Liver (tissue), 9 donors: Measurements from ENCODE around the gene SELENBP1. TPM values are rescaled to one million over a fixed set of nuclear protein-coding genes. Genes with fewer than 3 reads are reported as not detected.

Experiments used
- DNase-seq: peaks from one replicate; pipeline ENCODE4 v3.0.0-alpha.2; 2017; ENCODE audit warnings: low spot score
- H3K27ac ChIP-seq, 2 donors: one replicate each; pipeline ENCODE4 v1.7.0; 2013; ENCODE audit warnings: inconsistent platforms in 2 of 2, low read length in 2 of 2, control low read depth in 1 of 2, low read depth in 1 of 2, mild to moderate bottlenecking in 1 of 2
- H3K27me3 ChIP-seq, 4 donors: one replicate each; pipeline versions ENCODE4 v1.6.1 to v1.7.0; 2013; ENCODE audit warnings: low read length in 3 of 4, inconsistent platforms in 1 of 4, mild to moderate bottlenecking in 1 of 4, moderate library complexity in 1 of 4; ENCODE audit not compliant: control insufficient read depth in 4 of 4, insufficient read depth in 4 of 4
- H3K36me3 ChIP-seq, 4 donors: one replicate each; pipeline versions ENCODE4 v1.6.1 to v1.7.0; 2013; ENCODE audit warnings: low read length in 3 of 4, mild to moderate bottlenecking in 3 of 4, low read depth in 1 of 4, moderate library complexity in 1 of 4; ENCODE audit not compliant: control insufficient read depth in 4 of 4, insufficient read depth in 3 of 4
- H3K4me1 ChIP-seq, 4 donors: one replicate each; pipeline versions ENCODE4 v1.6.1 to v1.7.0; 2013; ENCODE audit warnings: low read length in 3 of 4, mild to moderate bottlenecking in 3 of 4, moderate library complexity in 1 of 4; ENCODE audit not compliant: control insufficient read depth in 4 of 4, insufficient read depth in 4 of 4
- H3K4me3 ChIP-seq, 3 donors: one replicate each; pipeline versions ENCODE4 v1.6.1 to v1.7.0; 2013; ENCODE audit warnings: low read length in 3 of 3, control low read depth in 1 of 3, low read depth in 1 of 3, mild to moderate bottlenecking in 1 of 3
- H3K9ac ChIP-seq, 2 donors: one replicate each; pipeline ENCODE4 v1.7.0; 2013; ENCODE audit warnings: low read length in 2 of 2, mild to moderate bottlenecking in 2 of 2, moderate library complexity in 2 of 2, control low read depth in 1 of 2, low read depth in 1 of 2
- H3K9me3 ChIP-seq, 4 donors: one replicate each; pipeline versions ENCODE4 v1.6.1 to v1.7.0; 2013; ENCODE audit warnings: low read length in 3 of 4; ENCODE audit not compliant: control insufficient read depth in 4 of 4
- FOXA1 ChIP-seq: IDR thresholded peaks from 2 replicates; pipeline ENCODE4 v1.6.1; 2016; ENCODE audit warnings: antibody characterized with exemption
- FOXA2 ChIP-seq: IDR thresholded peaks from 2 replicates; pipeline ENCODE4 v1.6.1; 2016; ENCODE audit warnings: antibody characterized with exemption
- HNF4G ChIP-seq: IDR thresholded peaks from 2 replicates; pipeline ENCODE4 v1.6.1; 2016; ENCODE audit warnings: antibody characterized with exemption
- NR2F2 ChIP-seq: IDR thresholded peaks from 2 replicates; pipeline ENCODE4 v1.6.1; 2016; ENCODE audit warnings: antibody characterized with exemption
- RAD21 ChIP-seq, 2 donors: IDR thresholded peaks; 2 replicates each; pipeline ENCODE4 v1.6.1; 2016; ENCODE audit warnings: antibody characterized with exemption in 2 of 2, mild to moderate bottlenecking in 2 of 2
- SP1 ChIP-seq: IDR thresholded peaks from 2 replicates; pipeline ENCODE4 v1.6.1; 2018; ENCODE audit warnings: antibody characterized with exemption, mild to moderate bottlenecking
- YY1 ChIP-seq: IDR thresholded peaks from 2 replicates; pipeline ENCODE4 v1.6.1; 2016; ENCODE audit warnings: antibody characterized with exemption, mild to moderate bottlenecking
- ZBTB33 ChIP-seq: IDR thresholded peaks from 2 replicates; pipeline ENCODE4 v1.6.1; 2016; ENCODE audit warnings: antibody characterized with exemption
- WGBS: extraction: QIAGEN DNeasy Blood & Tissue Kit; methylation state at CpG from one replicate; pipeline ENCODE4 v1.1.7; 2013; 5-methylcytosine and 5-hydroxymethylcytosine counted together
- polyA plus RNA-seq, 2 donors: library from polyadenylated mRNA; stranded (reverse) in 1 of 2; unstranded in 1 of 2; fragments of 200-250 nt in 1 of 2; fragments of >200 nt in 1 of 2; fragmentation: Nextera tagmentation in 1 of 2; extraction: Ambion mirVana in 1 of 2; gene quantifications; one replicate each; pipeline versions ENCODE4 v1.2.1 to v1.2.3, GENCODE V29; 2013 to 2015
- total RNA-seq, 2 donors: library from RNA; depleted of rRNA; stranded (reverse); fragments of >200 nt; gene quantifications; one replicate each; pipeline ENCODE4 v1.2.3, GENCODE V29; 2014
- donor health status: healthy.
- donor health status: healthy.
- donor health status: healthy.
- donor health status: healthy.
- donor health status: healthy.

The SELENBP1 gene
- total and polyA plus RNA-seq, 4 donors = 141 to 387 (median 181) TPM

DNA sequence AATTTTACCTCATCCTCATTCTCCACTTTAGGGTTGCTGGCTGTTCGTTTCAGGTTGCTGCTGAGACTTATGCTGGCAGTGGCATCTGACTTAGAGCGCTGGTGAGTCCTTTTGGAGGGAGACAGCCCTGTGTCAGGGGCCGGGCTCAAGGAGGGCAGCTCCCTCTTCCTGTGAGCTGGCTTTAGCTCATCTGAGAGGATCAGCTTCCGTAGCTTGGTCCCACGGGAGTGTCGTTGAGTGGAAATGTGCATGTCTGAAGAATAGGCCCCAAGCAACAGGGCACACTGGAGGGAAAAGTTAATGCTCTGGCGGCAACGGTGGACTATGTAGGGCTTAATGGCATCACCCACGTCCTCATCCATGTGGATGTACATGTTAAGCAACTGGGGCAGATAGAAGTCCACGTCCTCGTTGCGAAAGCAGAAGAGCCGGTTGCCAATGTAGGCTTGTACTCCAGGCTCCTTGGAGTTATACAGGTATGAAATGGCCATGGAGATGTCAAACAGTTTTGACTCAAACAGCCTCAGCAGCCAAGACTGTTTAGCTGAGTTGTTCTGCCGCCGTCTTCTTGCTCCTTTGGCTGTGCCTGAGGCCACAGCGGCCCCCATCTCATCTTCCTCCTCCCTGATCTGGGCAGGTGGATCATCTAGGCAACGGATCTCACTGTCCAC lies 56.8 kb downstream of the SELENBP1 start:
- WGBS = 91% methylated on average over 17 of the region's 17 CpGs
- H3K4me1 ChIP-seq = peaks cover 23 to 39% (median 32%) of the 10 kb centered on the region in 4 donors
- no peak overlapping the region for H3K9ac ChIP-seq
- TF ChIP-seq YY1 (no peak), FOXA1 (no peak), ZBTB33 (no peak), HNF4G (no peak), RAD21 (IDR thresholded peaks at IDR 0.05) (no peak), FOXA2 (no peak), NR2F2 (no peak), SP1 (no peak)
- no peak overlapping the region for H3K27ac ChIP-seq
- no peaks in the 10 kb centered on the region for H3K9me3 ChIP-seq
- no peak overlapping the region for H3K4me3 ChIP-seq
- DNase-seq = no peak
- peaks cover 0 to 28% (median 17%) of the 10 kb centered on the region in 4 donors for H3K36me3 ChIP-seq
- no peaks in the 10 kb centered on the region for H3K27me3 ChIP-seq

Other genes with a start within 250 kb of the SELENBP1 start
- 1 to 10 TPM; 1.4 to 1.5 TPM for gene SEMA6C, start 226.1 kb downstream of the SELENBP1 start, total RNA-seq
- gene SEMA6C, start 226.1 kb downstream of the SELENBP1 start, polyA plus RNA-seq = 1 to 10 TPM; 1.4 TPM
- 1 to 10 TPM; 4.4 to 8.7 TPM for gene TNFAIP8L2, start 216.1 kb downstream of the SELENBP1 start, total RNA-seq
- gene TNFAIP8L2, start 216.1 kb downstream of the SELENBP1 start, polyA plus RNA-seq = 1 to 10 TPM; 2.9 to 3.8 TPM
- gene LYSMD1, start 206.8 kb downstream of the SELENBP1 start, total RNA-seq = 1 to 10 TPM; 2.8 to 4.4 TPM
- gene LYSMD1, start 206.8 kb downstream of the SELENBP1 start, polyA plus RNA-seq = 1 to 10 TPM; 3.5 to 5.3 TPM
- 10 to 100 TPM in 1 of 2 donors, 1 to 10 TPM in 1; 4.8 to 11.3 TPM for gene SCNM1, start 206.6 kb downstream of the SELENBP1 start, total RNA-seq
- gene SCNM1, start 206.6 kb downstream of the SELENBP1 start, polyA plus RNA-seq = 10 to 100 TPM in 1 of 2 donors, 1 to 10 TPM in 1; 9.7 to 14.3 TPM
- not detected for gene TMOD4, start 196.7 kb downstream of the SELENBP1 start, total RNA-seq
- gene TMOD4, start 196.7 kb downstream of the SELENBP1 start, polyA plus RNA-seq = not detected
- gene VPS72, start 182.5 kb downstream of the SELENBP1 start, total RNA-seq = 10 to 100 TPM; 11.3 to 16.0 TPM
- 10 to 100 TPM; 10.7 to 12.6 TPM for gene VPS72, start 182.5 kb downstream of the SELENBP1 start, polyA plus RNA-seq
- gene PIP5K1A, start 174.2 kb downstream of the SELENBP1 start, total RNA-seq = 10 to 100 TPM; 16.7 to 32.0 TPM
- gene PIP5K1A, start 174.2 kb downstream of the SELENBP1 start, polyA plus RNA-seq = 10 to 100 TPM in 1 of 2 donors, 1 to 10 TPM in 1; 4.0 to 10.4 TPM
- gene PSMD4, start 118.0 kb downstream of the SELENBP1 start, total RNA-seq = 10 to 100 TPM; 77.7 to 86.3 TPM
- 100 to 1,000 TPM in 1 of 2 donors, 10 to 100 TPM in 1; 87.7 to 108 TPM for gene PSMD4, start 118.0 kb downstream of the SELENBP1 start, polyA plus RNA-seq
- 1 to 10 TPM; 9.3 to 9.7 TPM for gene ZNF687, start 90.4 kb downstream of the SELENBP1 start, total RNA-seq
- gene ZNF687, start 90.4 kb downstream of the SELENBP1 start, polyA plus RNA-seq = 1 to 10 TPM; 2.7 to 6.4 TPM
- gene PI4KB, start 45.3 kb downstream of the SELENBP1 start, total RNA-seq = 10 to 100 TPM; 24.2 to 27.1 TPM
- 10 to 100 TPM; 14.2 to 14.3 TPM for gene PI4KB, start 45.3 kb downstream of the SELENBP1 start, polyA plus RNA-seq
- gene RFX5, start 25.5 kb downstream of the SELENBP1 start, total RNA-seq = 10 to 100 TPM; 15.6 to 17.5 TPM
- 1 to 10 TPM; 5.2 to 6.5 TPM for gene RFX5, start 25.5 kb downstream of the SELENBP1 start, polyA plus RNA-seq
- 100 to 1,000 TPM; 130 to 212 TPM for gene PSMB4, start 26.9 kb upstream of the SELENBP1 start, total RNA-seq
- 100 to 1,000 TPM; 191 to 228 TPM for gene PSMB4, start 26.9 kb upstream of the SELENBP1 start, polyA plus RNA-seq
- 10 to 100 TPM; 26.8 to 30.1 TPM for gene POGZ, start 86.8 kb upstream of the SELENBP1 start, total RNA-seq
- 1 to 10 TPM; 7.7 to 7.8 TPM for gene POGZ, start 86.8 kb upstream of the SELENBP1 start, polyA plus RNA-seq
- gene CGN, start 138.7 kb upstream of the SELENBP1 start, total RNA-seq = 10 to 100 TPM; 16.9 to 48.9 TPM
- 10 to 100 TPM; 19.3 to 19.5 TPM for gene CGN, start 138.7 kb upstream of the SELENBP1 start, polyA plus RNA-seq
- 1 to 10 TPM; 3.4 to 4.8 TPM for gene TUFT1, start 167.6 kb upstream of the SELENBP1 start, total RNA-seq
- gene TUFT1, start 167.6 kb upstream of the SELENBP1 start, polyA plus RNA-seq = 1 to 10 TPM; 1.7 to 2.6 TPM
- 10 to 100 TPM; 11.7 to 19.7 TPM for gene SNX27, start 239.3 kb upstream of the SELENBP1 start, total RNA-seq
- 1 to 10 TPM; 4.3 to 9.3 TPM for gene SNX27, start 239.3 kb upstream of the SELENBP1 start, polyA plus RNA-seq